ENCODE data around the gene CHD9.
A peak's percentile ranks its signal among the peaks of the same experiment; 100 is the strongest.

Gene CHD9

GRCh38 chr16:53094013-53094630, 39.3 kb downstream of the CHD9 start:
- DNase-seq (ENCODE audit: low read depth in 2 of 2) = no peak

DNA sequence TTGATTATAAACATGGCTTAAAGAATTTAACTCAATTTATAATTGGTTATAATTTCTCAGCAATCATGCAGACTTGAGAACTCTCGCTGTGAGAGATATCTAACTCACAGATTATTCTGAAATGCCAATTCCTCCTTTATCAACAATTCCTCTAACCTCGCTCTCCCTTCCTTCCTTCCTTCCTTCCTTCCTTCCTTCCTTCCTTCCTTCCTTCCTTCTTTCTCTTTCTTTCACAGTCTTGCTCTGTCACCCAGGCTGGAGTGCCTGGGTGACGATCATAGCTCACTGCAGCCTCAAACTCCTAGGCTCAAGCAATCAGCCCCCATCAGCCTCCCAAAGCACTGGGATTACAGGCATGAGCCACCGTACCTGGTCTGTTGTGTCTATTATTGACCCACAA, 42.4 kb downstream of the CHD9 start:
- DNase-seq (ENCODE audit: low read depth in 2 of 2) = no peak

GRCh38 chr16:53098526-53099317, 43.9 kb downstream of the CHD9 start:
- no peak for DNase-seq (ENCODE audit: low read depth in 2 of 2)

GRCh38 chr16:53099318-53100130, 44.7 kb downstream of the CHD9 start:
- peak; percentile 28 to 30 for DNase-seq (ENCODE audit: low read depth in 2 of 2)

- no peak for DNase-seq (ENCODE audit: low read depth in 2 of 2)
Observed at GRCh38 chr16:53100131-53100748, 45.4 kb downstream of the CHD9 start.

DNA sequence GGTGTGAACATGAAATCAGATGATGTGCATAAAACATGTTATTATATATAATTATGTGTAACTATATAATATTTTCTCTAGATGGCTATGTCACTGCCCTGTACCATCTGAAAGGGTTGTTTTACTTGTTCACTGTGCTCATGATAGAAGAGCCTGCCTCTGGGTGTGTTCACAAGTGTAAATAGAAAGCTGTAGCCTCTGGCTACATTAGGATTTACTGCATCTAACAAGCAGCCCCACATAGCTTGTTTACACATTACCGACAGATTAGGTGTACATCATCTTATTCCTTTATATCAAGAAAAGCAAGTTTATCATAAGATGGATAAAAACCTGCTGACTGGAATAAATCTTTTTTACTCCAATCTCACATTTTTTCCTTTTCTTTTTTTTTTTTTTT, 46.1 kb downstream of the CHD9 start:
- DNase-seq (ENCODE audit: low read depth in 2 of 2) = no peak

DNA sequence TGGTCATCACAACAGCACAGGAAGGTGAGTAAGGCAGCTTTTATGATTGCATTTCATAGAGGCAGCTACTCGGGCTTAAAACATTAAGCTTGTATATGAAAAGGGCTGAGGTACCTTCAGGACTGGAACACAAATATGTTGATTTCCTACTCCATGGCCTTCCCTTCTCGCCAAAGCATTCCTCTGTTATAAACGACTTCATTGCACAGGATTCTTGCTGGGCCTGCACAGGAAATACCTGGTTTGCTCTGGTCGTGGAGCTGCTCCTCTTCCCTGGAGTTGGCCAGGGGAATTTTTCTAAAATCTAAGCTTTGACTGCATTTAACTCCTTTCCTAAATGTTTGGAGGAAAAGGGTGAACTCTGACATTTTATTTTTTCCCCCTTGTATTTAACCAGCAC, 49.0 kb downstream of the CHD9 start:
- DNase-seq (ENCODE audit: low read depth in 2 of 2) = no peak

DNA sequence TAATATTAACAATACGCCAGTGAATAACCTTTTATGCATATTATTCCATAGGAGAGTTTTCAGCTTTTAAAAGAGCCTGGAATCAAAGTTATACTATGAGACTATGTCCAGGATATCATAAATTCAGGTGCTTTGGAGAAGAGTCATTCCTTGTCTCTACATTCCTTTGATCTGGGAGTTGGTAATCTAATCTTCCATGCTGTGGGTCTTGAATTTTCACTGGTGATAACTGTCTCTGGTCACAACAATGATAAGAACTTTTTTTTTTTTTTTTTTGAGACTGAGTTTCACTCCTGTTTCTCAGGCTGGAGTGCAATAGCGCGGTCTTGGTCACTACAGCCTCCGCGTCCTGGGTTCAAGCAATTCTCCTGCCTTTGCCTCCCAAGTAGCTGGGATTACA, 50.8 kb downstream of the CHD9 start:
- DNase-seq (ENCODE audit: low read depth in 2 of 2) = no peak

- no peak for DNase-seq (ENCODE audit: low read depth in 2 of 2)
Observed at GRCh38 chr16:53111078-53111791, 56.4 kb downstream of the CHD9 start.

GRCh38 chr16:53112015-53112414, 57.2 kb downstream of the CHD9 start:
- no peak for DNase-seq (ENCODE audit: low read depth in 2 of 2)

DNA sequence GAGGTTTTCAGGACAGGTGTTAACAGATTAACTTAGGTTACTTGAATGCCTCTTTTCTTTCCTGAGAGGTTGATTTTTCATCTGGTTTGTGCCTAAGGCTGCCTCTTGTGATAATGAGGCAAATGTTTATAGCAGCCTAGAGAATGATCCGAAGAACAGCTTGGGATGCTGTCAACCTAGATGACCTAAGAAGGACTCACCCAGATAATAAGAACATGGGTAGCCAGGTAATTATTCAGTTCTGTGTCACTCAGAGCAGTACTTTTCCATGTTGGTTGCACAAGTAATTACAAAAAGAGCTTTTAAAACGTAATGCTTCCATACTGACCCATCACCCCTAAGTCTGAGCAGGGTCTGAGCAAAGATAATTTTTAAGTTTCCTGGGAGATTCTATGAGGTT, 60.3 kb downstream of the CHD9 start:
- no peak for DNase-seq (ENCODE audit: low read depth in 2 of 2)

DNA sequence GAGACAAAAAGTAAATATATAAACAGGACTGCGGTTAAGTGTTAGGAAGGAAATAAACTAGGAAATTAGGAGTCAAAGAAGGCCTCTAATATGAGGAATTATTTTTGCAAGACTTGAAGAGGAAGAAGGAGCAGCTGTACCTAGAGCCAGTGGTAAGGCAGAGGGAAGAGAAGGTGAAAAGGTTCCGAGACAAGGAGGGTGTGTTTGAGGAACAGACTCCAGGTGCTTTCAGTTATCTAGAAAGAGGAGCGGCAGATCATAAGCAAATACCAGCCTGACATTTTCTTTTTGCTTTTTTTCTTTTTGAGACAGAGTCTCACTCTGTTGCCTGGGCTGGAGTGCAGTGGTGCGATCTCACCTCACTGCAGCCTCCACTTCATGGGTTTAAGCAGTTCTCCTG, 61.0 kb downstream of the CHD9 start:
- no peak for DNase-seq (ENCODE audit: low read depth in 2 of 2)

DNA sequence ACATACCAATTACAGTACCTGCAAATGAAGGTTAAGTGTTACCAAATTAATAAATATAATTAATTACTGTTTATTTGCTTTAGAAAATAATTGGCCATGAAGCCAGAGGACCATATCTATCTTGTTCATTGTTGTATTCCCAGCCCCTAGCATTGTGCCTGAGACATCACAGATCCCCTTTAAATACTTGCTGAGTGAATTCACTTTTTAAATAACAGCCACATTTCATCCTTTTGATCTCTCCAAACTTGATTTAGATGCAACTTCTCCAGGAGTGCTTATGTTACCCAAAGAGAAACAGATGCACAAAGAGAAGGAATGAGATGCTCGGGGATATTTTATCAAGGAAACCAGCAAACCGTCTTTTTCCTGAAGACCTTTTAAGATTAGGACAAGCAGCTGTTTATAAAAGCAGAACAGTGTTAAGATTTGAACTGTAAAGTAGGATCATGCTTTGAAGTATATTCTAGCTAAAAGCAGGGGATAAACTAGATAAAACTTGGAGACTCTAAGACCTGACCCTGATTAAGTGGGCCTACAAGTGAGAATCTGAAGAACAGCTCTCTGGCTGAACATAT, 66.3 kb downstream of the CHD9 start:
- DNase-seq (ENCODE audit: low read depth in 2 of 2) = no peak

DNA sequence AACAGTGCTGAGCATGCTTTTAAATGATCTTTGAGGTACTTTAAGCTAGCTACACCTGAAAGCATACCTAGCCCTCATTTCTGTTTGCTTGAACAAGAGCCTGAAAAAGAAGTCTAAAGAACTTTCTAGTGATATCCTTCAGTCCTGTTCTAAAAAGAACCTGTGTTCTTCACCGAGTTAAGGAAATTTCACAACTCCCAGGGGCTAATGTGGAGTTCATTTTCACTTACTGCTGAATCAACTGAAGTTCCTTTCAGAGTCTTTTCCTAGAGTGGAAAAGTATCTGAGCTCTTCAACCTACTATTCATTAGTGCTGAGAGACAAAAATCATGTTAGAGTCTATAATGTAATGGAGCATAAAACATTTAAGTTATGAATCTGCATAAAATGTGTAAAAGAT, 66.9 kb downstream of the CHD9 start:
- DNase-seq (ENCODE audit: low read depth in 2 of 2) = no peak

GRCh38 chr16:53123747-53124146, 69.0 kb downstream of the CHD9 start:
- DNase-seq (ENCODE audit: low read depth in 2 of 2) = no peak

- no peak for DNase-seq (ENCODE audit: low read depth in 2 of 2)
Observed at GRCh38 chr16:53126390-53126789, 71.6 kb downstream of the CHD9 start.

GRCh38 chr16:53129281-53130158, 74.7 kb downstream of the CHD9 start:
- DNase-seq (ENCODE audit: low read depth in 2 of 2) = no peak

DNA sequence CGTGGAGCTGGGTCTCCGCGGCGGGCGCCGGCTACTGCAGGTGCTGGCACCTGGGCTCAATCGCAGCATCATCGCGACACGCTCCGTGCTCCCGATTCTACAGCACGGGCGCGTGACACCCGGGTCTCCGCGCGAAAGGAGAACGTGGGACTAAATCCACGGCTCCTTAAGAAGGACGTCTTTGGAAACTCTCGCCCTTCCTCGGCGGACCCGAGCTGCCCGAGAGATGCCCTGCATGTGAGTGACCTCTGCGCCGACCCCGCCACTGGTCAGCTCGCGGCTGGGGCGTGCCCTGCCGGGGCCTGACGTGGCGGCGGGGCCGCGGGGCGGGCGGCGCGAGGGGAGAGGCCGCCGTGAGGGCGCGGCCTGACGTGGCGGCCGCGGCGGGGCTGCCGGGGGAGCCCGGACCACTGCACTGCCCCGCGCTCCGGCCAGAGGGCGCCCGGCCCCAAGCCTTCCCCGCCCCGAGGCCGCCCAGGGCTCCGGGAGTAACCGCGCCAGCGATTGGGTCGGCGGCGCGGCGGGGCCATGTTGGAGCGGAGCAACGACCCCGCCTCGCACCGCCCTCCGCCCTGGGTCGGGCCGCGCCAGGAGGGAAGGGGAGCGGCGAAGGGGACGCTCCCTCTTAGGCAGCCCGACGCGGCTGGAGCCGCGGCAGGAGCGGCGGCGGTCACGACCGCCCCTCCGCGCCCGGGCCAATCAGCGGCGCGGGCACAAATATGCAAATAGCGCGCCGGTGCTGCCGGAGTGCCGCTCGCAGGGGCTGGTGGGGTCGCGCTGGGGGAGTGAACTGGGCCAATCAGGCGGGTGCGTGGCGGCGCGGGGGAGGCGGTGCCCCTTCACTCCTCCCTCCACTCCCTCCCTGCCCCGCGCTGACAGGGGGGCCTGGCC, 75.6 kb downstream of the CHD9 start:
- DNase-seq (ENCODE audit: low read depth in 2 of 2) = peak; percentile 77 to 90

- DNase-seq (ENCODE audit: low read depth in 2 of 2) = no peak
Observed at GRCh38 chr16:53131050-53131362, 76.2 kb downstream of the CHD9 start.

Measured in stimulated activated CD4-positive, alpha-beta T cell treated with anti-CD3 and anti-CD28 coated beads, Interleukin-4, amount 100 ng/mL, for 48 hours (primary cell).